ENCODE data around the gene KNSTRN.
A peak's percentile ranks its signal among the peaks of the same experiment; 100 is the strongest.

Gene KNSTRN

GRCh38 chr15:40366457-40367370, 15.8 kb upstream of the KNSTRN start:
- no peak for DNase-seq

GRCh38 chr15:40367371-40367685, 15.2 kb upstream of the KNSTRN start:
- DNase-seq: no peak

- peak; percentile 90 for DNase-seq
Measured at GRCh38 chr15:40367686-40368611, 14.6 kb upstream of the KNSTRN start.

GRCh38 chr15:40368719-40369473, 13.6 kb upstream of the KNSTRN start:
- no peak for DNase-seq

GRCh38 chr15:40369474-40369869, 13.0 kb upstream of the KNSTRN start:
- no peak for DNase-seq

- no peak for DNase-seq
Measured at GRCh38 chr15:40369971-40370370, 12.6 kb upstream of the KNSTRN start.

GRCh38 chr15:40372981-40373380, 9.5 kb upstream of the KNSTRN start:
- no peak for DNase-seq

- DNase-seq: no peak
Measured at GRCh38 chr15:40377606-40378005, 4.9 kb upstream of the KNSTRN start.

GRCh38 chr15:40379374-40379773, 3.1 kb upstream of the KNSTRN start:
- no peak for DNase-seq

GRCh38 chr15:40379853-40380252, 2.7 kb upstream of the KNSTRN start:
- no peak for DNase-seq

GRCh38 chr15:40380636-40381035, 1.9 kb upstream of the KNSTRN start:
- no peak for DNase-seq

- DNase-seq: no peak
Measured at GRCh38 chr15:40381818-40382529, 547 bp upstream of the KNSTRN start.

GRCh38 chr15:40386480-40386879, 4.0 kb downstream of the KNSTRN start:
- no peak for DNase-seq

- DNase-seq: no peak
Measured at GRCh38 chr15:40388941-40389823, 6.7 kb downstream of the KNSTRN start.

- DNase-seq: no peak
Measured at GRCh38 chr15:40389824-40390595, 7.5 kb downstream of the KNSTRN start.

GRCh38 chr15:40392986-40393948, 10.7 kb downstream of the KNSTRN start:
- DNase-seq: no peak

GRCh38 chr15:40397688-40398412, 15.3 kb downstream of the KNSTRN start:
- no peak for DNase-seq

- no peak for DNase-seq
Measured at GRCh38 chr15:40398413-40398873, 15.9 kb downstream of the KNSTRN start.

- no peak for DNase-seq
Measured at GRCh38 chr15:40399370-40399769, 16.8 kb downstream of the KNSTRN start.
